K562 (cell line): ENCODE results near the gene GRIA4. TPM values are rescaled to one million over a fixed set of nuclear protein-coding genes. Genes with fewer than 3 reads are reported as not detected.

ENCODE experiments used
- ATAC-seq: fragments of 200-7000 bp; cut with Tn5 transposase; 3 replicates; pipeline ENCODE4 v1.9.1; 2020; ENCODE audit warnings: moderate library complexity
- BruUV-seq: library from RNA; stranded (reverse); fragments of 400-500 nt; replicated peaks from 2 replicates; lab custom pipeline; 2021; lab: Mats Ljungman, UMichigan
- CTCF ChIA-PET: fragments of 300-600 bp; formaldehyde crosslinking; extraction: SDS; loops from one replicate; lab custom pipeline; 2021; ENCODE audit warnings: low intra/inter-chr PET ratio; lab: Yijun Ruan, JAX
- POLR2A ChIA-PET: fragments of 300-600, 350-650 bp; sonication (Branson Sonifier 250); formaldehyde crosslinking; extraction: SDS; loops from one replicate; lab custom pipeline; 2021; ENCODE audit warnings: antibody characterized with exemption, inconsistent platforms; lab: Yijun Ruan, JAX
- DNase-seq, 4 experiments: peaks; one replicate each; pipeline versions ENCODE4 v3.0.0 to v3.0.0-alpha.2; 2011 to 2018; ENCODE audit warnings: low spot score in 3 of 4, mixed read lengths in 3 of 4; ENCODE audit errors: extremely low read depth in 1 of 4
- FAIRE-seq: peaks from 2 replicates; lab custom pipeline; 2011; peaks lifted over from hg19 to GRCh38; lab: Jason Lieb, UNC
- H2AFZ ChIP-seq: 2 replicates; pipeline ENCODE4 v1.6.0; 2011; ENCODE audit warnings: low read depth, low read length, control low read depth, inconsistent platforms
- H3K27ac ChIP-seq: fragments of 200-600 bp; 3 replicates; pipeline ENCODE4 v1.8.0; 2011; ENCODE audit warnings: low read depth, mild to moderate bottlenecking, control low read depth, inconsistent platforms, low read length, moderate library complexity, mixed read lengths; ENCODE audit errors: extremely low read depth
- H3K27me3 ChIP-seq, 2 experiments: fragments of 300-600 bp in 1 of 2; 2 replicates in 1 of 2; 3 replicates in 1 of 2; pipeline versions ENCODE4 v1.6.0 to v1.8.0; 2011; ENCODE audit warnings: inconsistent platforms in 2 of 2, low read length in 2 of 2, mild to moderate bottlenecking in 1 of 2, mixed read lengths in 1 of 2, moderate library complexity in 1 of 2; ENCODE audit not compliant: control insufficient read depth in 2 of 2, insufficient read depth in 2 of 2
- H3K36me3 ChIP-seq: fragments of 300-600 bp; 3 replicates; pipeline ENCODE4 v1.8.0; 2011; ENCODE audit warnings: mild to moderate bottlenecking, low read length, inconsistent platforms; ENCODE audit not compliant: control insufficient read depth, insufficient read depth
- H3K4me1 ChIP-seq, 2 experiments: fragments of 200-600 bp in 1 of 2; replicated peaks in 1 of 2; 2 replicates in 1 of 2; 3 replicates in 1 of 2; pipeline versions ENCODE4 v1.5.1 to v1.8.0; 2011; ENCODE audit warnings: inconsistent platforms in 2 of 2, low read length in 2 of 2, mild to moderate bottlenecking in 1 of 2, mixed read lengths in 1 of 2, moderate library complexity in 1 of 2; ENCODE audit not compliant: control insufficient read depth in 2 of 2, insufficient read depth in 2 of 2
- H3K4me2 ChIP-seq: 2 replicates; pipeline ENCODE4 v1.6.1; 2011; ENCODE audit warnings: low read length, control low read depth, inconsistent platforms, mixed read lengths; ENCODE audit not compliant: insufficient read depth
- H3K4me3 ChIP-seq: fragments of 200-600 bp; sonication (generic), shearing (Covaris generic); 2 replicates; pipeline ENCODE4 v1.5.1; 2016; ENCODE audit warnings: control low read depth, inconsistent platforms
- H3K79me2 ChIP-seq: fragments of 200-600 bp; 3 replicates; pipeline ENCODE4 v1.8.0; 2011; ENCODE audit warnings: low read length, inconsistent platforms; ENCODE audit not compliant: control insufficient read depth, insufficient read depth
- H3K9ac ChIP-seq, 2 experiments: 2 replicates each; pipeline versions ENCODE4 v1.6.0 to v1.6.1; 2011; ENCODE audit warnings: low read depth in 2 of 2, low read length in 2 of 2, control low read depth in 1 of 2, inconsistent platforms in 1 of 2, mild to moderate bottlenecking in 1 of 2, mixed read lengths in 1 of 2; ENCODE audit not compliant: insufficient read depth in 1 of 2
- H3K9me1 ChIP-seq: one replicate; pipeline ENCODE4 v1.6.0; 2011; ENCODE audit warnings: inconsistent platforms, mild to moderate bottlenecking, low read length, moderate library complexity; ENCODE audit not compliant: control insufficient read depth, insufficient read depth
- H3K9me3 ChIP-seq: replicated peaks from 2 replicates; pipeline ENCODE4 v1.5.1; 2011; ENCODE audit warnings: low read depth, low read length, inconsistent platforms; ENCODE audit not compliant: control insufficient read depth, insufficient read depth
- H4K20me1 ChIP-seq: replicated peaks from 2 replicates; pipeline ENCODE4 v1.6.1; 2011; ENCODE audit warnings: low read length, inconsistent platforms, mixed read lengths; ENCODE audit not compliant: control insufficient read depth, insufficient read depth
- BMI1 ChIP-seq: fragments of 150-350 bp; IDR thresholded peaks from 2 replicates; pipeline ENCODE4 v1.6.1; 2014; ENCODE audit warnings: low read length
- BRD9 ChIP-seq: fragments of 450-650 bp; IDR thresholded peaks from 2 replicates; pipeline ENCODE4 v1.6.1; 2018; ENCODE audit warnings: low read depth; ENCODE audit not compliant: partially characterized antibody
- CBX2 ChIP-seq: fragments of 200-600 bp; sonication (generic); IDR thresholded peaks from one replicate; pipeline ENCODE4 v1.6.1; 2012; ENCODE audit warnings: mild to moderate bottlenecking, low read length, inconsistent platforms; ENCODE audit not compliant: insufficient read depth, poor library complexity, severe bottlenecking
- ELF2 ChIP-seq: fragments of 250-450 bp; sonication (Bioruptor Pico); IDR thresholded peaks from 2 replicates; pipeline ENCODE4 v1.5.0; 2021; ENCODE audit warnings: mild to moderate bottlenecking
- EP300 ChIP-seq: IDR thresholded peaks from 2 replicates; pipeline ENCODE4 v1.6.1; 2012; ENCODE audit warnings: low read length, improper control_type of control experiment
- ESRRB ChIP-seq: fragments of 250-450 bp; sonication (Bioruptor Pico); IDR thresholded peaks from 2 replicates; pipeline ENCODE4 v1.5.0; 2020; ENCODE audit warnings: mild to moderate bottlenecking, moderate library complexity, borderline replicate concordance
- HBP1 ChIP-seq: fragments of 450-650 bp; formaldehyde crosslinking; IDR thresholded peaks from 2 replicates; pipeline ENCODE4 v1.4.0; 2022; ENCODE audit warnings: missing genetic modification characterization
- MECOM ChIP-seq: fragments of 250-450 bp; sonication (Bioruptor Pico); IDR thresholded peaks from 2 replicates; pipeline ENCODE4 v1.8.0; 2022; ENCODE audit warnings: inconsistent platforms
- MEF2D ChIP-seq: conservative IDR thresholded peaks from 2 replicates; pipeline ENCODE4 v1.6.1; 2016; ENCODE audit warnings: low read depth, missing genetic modification characterization, missing compliant biosample characterization
- POU5F1 ChIP-seq: fragments of 150-350 bp; IDR thresholded peaks from 2 replicates; pipeline ENCODE4 v1.6.1; 2014; ENCODE audit warnings: borderline replicate concordance, low read length, low read depth, mild to moderate bottlenecking; ENCODE audit not compliant: partially characterized antibody
- ZFP91 ChIP-seq: sonication (generic); formaldehyde crosslinking; IDR thresholded peaks from 2 replicates; pipeline ENCODE4 v1.8.0; 2022; ENCODE audit warnings: mild to moderate bottlenecking, missing genetic modification reagents
- WGBS: fragments of 100-300 bp; shearing (Covaris generic); methylation state at CpG from one replicate; pipeline ENCODE4 v1.1.6; 2016; ENCODE audit warnings: low coverage, mixed read lengths; ENCODE audit not compliant: insufficient coverage; ENCODE audit errors: missing lambda C conversion rate; 5-methylcytosine and 5-hydroxymethylcytosine counted together
- in situ Hi-C: fragments of 300-500 bp; cut with MboI; formaldehyde crosslinking; loops from 4 replicates; pipeline ENCODE4 v1.15.0; 2018; ENCODE audit warnings: inconsistent platforms, mixed read lengths
- intact Hi-C: fragments of 100-400 bp; cut with micrococcal nuclease; formaldehyde crosslinking; loops from 2 replicates; pipeline ENCODE4 v1.14.2; 2022
- polyA plus RNA-seq, 8 experiments: library from polyadenylated mRNA; depleted of rRNA in 4 of 8; stranded (reverse) in 5 of 8; unstranded in 3 of 8; fragments of >200 nt; fragmentation: Nextera tagmentation in 2 of 8; fragmentation: Illumina TruSeq in 1 of 8; extraction: Ambion mirVana in 2 of 8; extraction: Trizol in 1 of 8; gene quantifications; 2 replicates each; pipeline versions ENCODE4 v1.2.1 to v1.2.3, GENCODE V29; 2011 to 2014; ENCODE audit warnings: inconsistent platforms in 1 of 8, missing spikeins in 1 of 8
- total RNA-seq, 7 experiments: library from RNA; depleted of rRNA in 6 of 7; stranded (reverse); fragments of >200 nt in 6 of 7; fragmentation: Illumina TruSeq in 2 of 7; extraction: Trizol in 2 of 7; gene quantifications; 2 replicates each; pipeline versions ENCODE4 v1.2.1 to v1.2.3, GENCODE V29; 2011 to 2021; ENCODE audit warnings: low replicate concordance in 1 of 7

Gene GRIA4
- total and polyA plus RNA-seq, 9 of the 15 experiments (the other 6 are each of a cell fraction or from before 2014, with no cell fraction given) = not detected

- ATAC-seq = no peak
Measured at GRCh38 chr11:105754260-105754659, 144.4 kb downstream of the GRIA4 start.

More at GRCh38 chr11:105754260-105754659, 144.4 kb downstream of the GRIA4 start:
- CTCF ChIA-PET = no interaction called here
- Histone ChIP-seq H3K9me3 (0 out of 2 replicates have a peak, but pooled peaks cover 2% of the 10 kb centered on the region), H3K36me3 (no peaks in the 10 kb centered on the region), H3K79me2 (no peaks in the 10 kb centered on the region)
- in situ Hi-C loops = no loop called here
- FAIRE-seq = no peak
- no TSS peak for BruUV-seq
- TF ChIP-seq EP300 (no peak), HBP1 (CRISPR knock-in tag) (no peak), BMI1 (no peak), MEF2D (tag) (no peak), ELF2 (CRISPR knock-in tag) (no peak), POU5F1 (no peak), ZFP91 (CRISPR knock-in tag) (no peak), ESRRB (CRISPR knock-in tag) (no peak), BRD9 (no peak), MECOM (no peak), CBX2 (no peak)
- TF ChIP-seq, all 486 proteins: peak for 0
- no peak overlapping the region for H3K27ac ChIP-seq
- no peaks in the 10 kb centered on the region for H4K20me1 ChIP-seq
- H3K9me1 ChIP-seq = no peaks in the 10 kb centered on the region
- intact Hi-C loops = no loop called here
- no peaks in the 10 kb centered on the region for H3K27me3 ChIP-seq
- 0% methylated on average over 1 of the region's 1 CpG for WGBS
- no peak overlapping the region for H3K9ac ChIP-seq
- POLR2A ChIA-PET = no interaction called here
- H2AFZ ChIP-seq = no peak overlapping the region
- H3K4me3 ChIP-seq = no peak overlapping the region
- DNase-seq = no peak
- no peak overlapping the region for H3K4me2 ChIP-seq
- no peaks in the 10 kb centered on the region for H3K4me1 ChIP-seq
